Esophagus (tissue), 2 donors: ENCODE data around the gene ELK4. TPM values are rescaled to one million over a fixed set of nuclear protein-coding genes. Genes with fewer than 3 reads are reported as not detected.
A peak's percentile ranks its signal among the peaks of the same experiment; 100 is the strongest.

ENCODE experiments used
- H3K27ac ChIP-seq, 2 donors: one replicate each; pipeline ENCODE4 v1.5.1; 2013; ENCODE audit warnings: low read depth in 2 of 2, mild to moderate bottlenecking in 2 of 2, inconsistent platforms in 1 of 2, low read length in 1 of 2, moderate library complexity in 1 of 2
- H3K27me3 ChIP-seq, 2 donors: one replicate each; pipeline ENCODE4 v1.6.1; 2013; ENCODE audit warnings: low read length in 2 of 2, control low read depth in 1 of 2, mild to moderate bottlenecking in 1 of 2; ENCODE audit not compliant: insufficient read depth in 2 of 2, control insufficient read depth in 1 of 2
- H3K36me3 ChIP-seq, 2 donors: one replicate each; pipeline ENCODE4 v1.6.1; 2013; ENCODE audit warnings: low read length in 1 of 2; ENCODE audit not compliant: control insufficient read depth in 2 of 2, insufficient read depth in 2 of 2
- H3K4me1 ChIP-seq, 2 donors: one replicate each; pipeline ENCODE4 v1.6.1; 2013; ENCODE audit warnings: low read length in 1 of 2; ENCODE audit not compliant: control insufficient read depth in 2 of 2, insufficient read depth in 2 of 2
- H3K4me3 ChIP-seq, 2 donors: one replicate each; pipeline ENCODE4 v1.5.1; 2013; ENCODE audit warnings: low read length in 2 of 2, mild to moderate bottlenecking in 2 of 2, low read depth in 1 of 2, moderate library complexity in 1 of 2
- H3K9me3 ChIP-seq, 2 donors: one replicate each; pipeline ENCODE4 v1.6.1; 2013; ENCODE audit warnings: mild to moderate bottlenecking in 2 of 2, low read depth in 1 of 2, low read length in 1 of 2, moderate library complexity in 1 of 2; ENCODE audit not compliant: control insufficient read depth in 2 of 2, insufficient read depth in 1 of 2
- WGBS, 2 donors: extraction: QIAGEN DNeasy Blood & Tissue Kit; methylation state at CpG; one replicate each; pipeline ENCODE4 v1.1.7; 2013; 5-methylcytosine and 5-hydroxymethylcytosine counted together
- polyA plus RNA-seq, 2 donors: library from polyadenylated mRNA; stranded (reverse); fragments of 200-250 nt; gene quantifications; one replicate each; pipeline ENCODE4 v1.2.3, GENCODE V29; 2013
- donor health status: healthy with polysubstance abuse.
- donor health status: Bipolar disorder and iron deficiency.

ELK4 gene, protein sequence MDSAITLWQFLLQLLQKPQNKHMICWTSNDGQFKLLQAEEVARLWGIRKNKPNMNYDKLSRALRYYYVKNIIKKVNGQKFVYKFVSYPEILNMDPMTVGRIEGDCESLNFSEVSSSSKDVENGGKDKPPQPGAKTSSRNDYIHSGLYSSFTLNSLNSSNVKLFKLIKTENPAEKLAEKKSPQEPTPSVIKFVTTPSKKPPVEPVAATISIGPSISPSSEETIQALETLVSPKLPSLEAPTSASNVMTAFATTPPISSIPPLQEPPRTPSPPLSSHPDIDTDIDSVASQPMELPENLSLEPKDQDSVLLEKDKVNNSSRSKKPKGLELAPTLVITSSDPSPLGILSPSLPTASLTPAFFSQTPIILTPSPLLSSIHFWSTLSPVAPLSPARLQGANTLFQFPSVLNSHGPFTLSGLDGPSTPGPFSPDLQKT
- 1 to 10 TPM; 4.0 to 4.2 TPM for polyA plus RNA-seq

GRCh38 chr1:205631768-205632668 is at the start of gene ELK4:
Gene ELK4, minus strand, starts transcription at chr1:205632011. Its CDS starts 8,129 bp downstream, at chr1:205623882.
- H3K27ac ChIP-seq: peak within 1 kb of the TSS; percentile 97 to 98
- WGBS, 2 donors: 1% methylated on average over 65 to 83 of the region's 83 CpGs
- no peaks in the 10 kb centered on the region for H3K9me3 ChIP-seq
- H3K27me3 ChIP-seq: no peaks in the 10 kb centered on the region
- H3K4me3 ChIP-seq: peak within 1 kb of the TSS; percentile 83 to 92
- H3K36me3 ChIP-seq: no peaks in the 10 kb centered on the region
- H3K4me1 ChIP-seq: no peaks in the 10 kb centered on the region

- Histone ChIP-seq H3K27me3 (no peaks in the 10 kb centered on the region), H3K9me3 (no peaks in the 10 kb centered on the region), H3K4me1 (peaks cover 7 to 13% of the 10 kb centered on the region in 2 donors), H3K27ac (no peak overlapping the region), H3K36me3 (no peaks in the 10 kb centered on the region), H3K4me3 (no peak overlapping the region)
- WGBS, 2 donors: 65% methylated on average over 3 of the region's 3 CpGs
Measured at GRCh38 chr1:205681364-205681763, 49.6 kb upstream of the ELK4 start.

DNA sequence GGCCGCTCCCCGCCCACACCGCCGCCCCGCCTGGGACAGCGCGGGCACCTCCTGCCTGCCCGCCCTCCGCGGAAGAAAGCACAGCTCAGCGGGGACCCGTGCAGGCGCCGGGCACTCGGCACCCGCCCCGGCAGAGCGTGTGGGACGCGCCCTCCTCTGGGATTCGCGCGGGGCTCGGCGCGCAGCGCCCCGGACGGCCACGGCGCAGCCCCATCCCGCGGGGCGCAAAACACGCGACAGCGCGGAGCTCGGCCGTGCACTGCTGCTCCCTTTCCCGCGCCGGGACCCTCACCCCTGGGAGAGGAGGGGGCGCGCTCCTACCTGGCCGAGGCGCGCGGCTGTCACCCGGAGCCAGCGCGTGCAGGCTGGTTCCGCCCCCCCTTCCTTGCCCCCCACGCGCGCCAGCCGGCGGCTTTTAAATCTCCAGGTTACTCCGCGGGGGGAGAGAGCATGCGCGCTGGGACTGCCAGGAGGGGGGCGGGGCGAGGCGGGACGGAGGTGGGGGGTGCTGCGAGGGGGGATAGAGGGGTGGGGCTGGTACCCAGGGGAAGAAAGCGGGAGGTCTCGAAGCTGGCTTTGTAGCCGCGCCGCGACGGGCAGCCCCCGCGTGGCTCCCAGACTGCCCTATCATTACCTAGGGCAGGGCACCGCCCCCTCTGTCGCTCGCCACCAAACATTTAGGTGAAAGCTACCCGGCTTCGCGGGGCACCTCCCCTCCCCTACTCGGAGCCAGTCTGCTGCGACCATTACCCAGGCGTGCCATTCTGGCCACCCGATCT is 48.5 kb upstream of the ELK4 start, which contains the start of gene SLC45A3:
Gene SLC45A3, minus strand, starts transcription at position 437 of the 779 bp plus-strand sequence. CDS start 15,853 bp downstream, outside the sequence.
- Histone ChIP-seq H3K27me3 (no peaks in the 10 kb centered on the region), H3K27ac (peak within 1 kb of the TSS; percentile 0 to 65), H3K4me3 (peak within 1 kb of the TSS; percentile 69 to 74), H3K4me1 (peaks cover 7 to 13% of the 10 kb centered on the region in 2 donors), H3K9me3 (no peaks in the 10 kb centered on the region), H3K36me3 (no peaks in the 10 kb centered on the region)
- 1% methylated on average over 51 to 86 of the region's 86 CpGs for WGBS, 2 donors

DNA sequence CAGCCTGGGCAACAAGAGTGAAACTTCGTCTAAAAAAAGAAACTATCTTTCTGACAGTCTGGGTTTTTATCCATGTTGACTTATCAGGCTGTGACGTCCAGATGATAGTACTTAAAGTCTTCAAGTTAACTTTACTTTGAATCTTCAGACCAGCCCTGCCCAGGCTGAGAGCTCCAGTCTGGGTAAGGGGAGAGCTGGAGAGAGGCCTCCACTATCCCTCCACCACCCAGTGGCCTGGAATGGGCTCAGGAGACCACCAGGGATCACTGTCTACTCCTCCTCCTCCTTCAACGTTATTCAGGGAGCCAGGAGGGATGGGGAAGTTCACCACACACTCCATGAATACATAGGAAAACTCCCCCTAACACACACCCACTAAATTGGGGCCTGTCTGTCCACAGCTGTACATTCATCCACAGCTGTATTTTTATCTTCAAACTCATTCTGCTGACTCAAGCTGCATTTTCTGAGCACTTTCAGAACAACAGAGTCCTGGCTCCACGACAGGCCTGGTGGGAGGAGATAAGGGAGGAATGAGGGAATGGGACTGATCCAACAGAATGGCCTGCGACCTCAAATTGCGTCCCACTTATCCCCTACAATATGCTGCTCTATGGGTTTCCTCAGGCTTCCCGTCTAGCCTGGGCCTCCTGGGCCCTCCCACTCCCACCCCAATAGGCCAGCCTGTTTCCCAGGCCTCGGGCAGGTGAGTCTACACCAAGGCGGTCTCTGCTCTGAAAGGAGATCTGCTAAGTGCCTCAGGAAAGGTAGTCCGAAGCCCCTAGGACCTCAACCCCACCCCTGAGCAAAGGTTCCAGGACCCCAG is 46.7 kb upstream of the ELK4 start:
- Histone ChIP-seq H3K36me3 (no peaks in the 10 kb centered on the region), H3K27ac (no peak overlapping the region), H3K9me3 (no peaks in the 10 kb centered on the region), H3K27me3 (no peaks in the 10 kb centered on the region), H3K4me3 (no peak overlapping the region), H3K4me1 (peaks cover 7 to 13% of the 10 kb centered on the region in 2 donors)
- WGBS, 2 donors: 54 to 75% methylated on average over 10 of the region's 10 CpGs

GRCh38 chr1:205677167-205677566 is 45.4 kb upstream of the ELK4 start:
- Histone ChIP-seq H3K27ac (no peak overlapping the region), H3K9me3 (no peaks in the 10 kb centered on the region), H3K4me1 (peaks cover 7 to 13% of the 10 kb centered on the region in 2 donors), H3K4me3 (no peak overlapping the region), H3K27me3 (no peaks in the 10 kb centered on the region), H3K36me3 (no peaks in the 10 kb centered on the region)
- 65 to 76% methylated on average over 5 of the region's 5 CpGs for WGBS, 2 donors

GRCh38 chr1:205676597-205676996 is 44.8 kb upstream of the ELK4 start:
- H3K27me3 ChIP-seq: no peaks in the 10 kb centered on the region
- no peaks in the 10 kb centered on the region for H3K9me3 ChIP-seq
- H3K4me3 ChIP-seq: no peak overlapping the region
- H3K36me3 ChIP-seq: no peaks in the 10 kb centered on the region
- H3K27ac ChIP-seq: no peak overlapping the region
- H3K4me1 ChIP-seq: peaks cover 5 to 13% of the 10 kb centered on the region in 2 donors
- 64 to 66% methylated on average over 3 of the region's 3 CpGs for WGBS, 2 donors

DNA sequence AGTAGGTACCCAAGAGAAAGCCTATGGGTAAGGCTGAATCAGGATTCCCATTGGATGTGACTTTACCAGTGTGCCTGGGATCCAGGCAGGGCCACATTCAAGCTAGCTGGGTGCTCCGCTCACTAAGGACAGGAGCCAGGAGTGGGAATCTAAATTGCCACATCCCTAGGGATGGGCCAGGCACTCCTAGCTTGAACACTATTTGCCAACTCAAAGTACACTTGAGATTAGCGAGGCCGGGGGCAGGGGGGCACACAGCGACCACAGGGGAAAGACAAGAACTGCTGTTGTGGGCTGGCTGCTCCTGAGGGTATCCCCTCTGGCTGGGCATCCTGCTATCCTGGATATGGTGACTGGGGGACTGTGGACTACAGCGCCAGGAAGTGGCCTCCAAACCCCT is 44.2 kb upstream of the ELK4 start:
- H3K4me1 ChIP-seq: peaks cover 0 to 11% of the 10 kb centered on the region in 2 donors
- no peaks in the 10 kb centered on the region for H3K9me3 ChIP-seq
- H3K4me3 ChIP-seq: no peak overlapping the region
- WGBS, 2 donors: 91 to 92% methylated on average over 5 of the region's 5 CpGs
- no peak overlapping the region for H3K27ac ChIP-seq
- H3K36me3 ChIP-seq: no peaks in the 10 kb centered on the region
- no peaks in the 10 kb centered on the region for H3K27me3 ChIP-seq

DNA sequence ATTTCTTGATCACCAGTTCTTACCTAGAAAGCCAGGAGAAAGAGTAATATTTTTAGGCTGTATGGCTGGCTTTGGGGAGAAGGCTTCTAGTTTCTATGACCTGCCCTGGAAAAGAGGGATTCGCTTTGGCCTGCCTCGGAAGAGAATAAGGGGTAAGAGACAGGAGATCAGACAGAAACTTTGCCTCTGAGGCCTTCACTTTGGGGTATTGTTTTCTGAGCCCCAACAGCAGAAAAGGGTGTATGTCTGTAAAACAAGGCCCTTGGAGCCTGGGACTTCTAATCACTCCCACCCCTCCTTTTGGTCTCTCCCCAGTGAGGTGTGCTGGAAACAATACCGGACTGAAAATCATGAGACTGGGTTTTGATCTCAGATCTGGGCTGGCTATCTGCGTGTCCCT is 43.4 kb upstream of the ELK4 start:
- H3K4me1 ChIP-seq: peaks cover 0 to 11% of the 10 kb centered on the region in 2 donors
- no peaks in the 10 kb centered on the region for H3K9me3 ChIP-seq
- 91 to 98% methylated on average over 4 of the region's 4 CpGs for WGBS, 2 donors
- H3K27me3 ChIP-seq: no peaks in the 10 kb centered on the region
- H3K4me3 ChIP-seq: no peak overlapping the region
- H3K27ac ChIP-seq: no peak overlapping the region
- H3K36me3 ChIP-seq: no peaks in the 10 kb centered on the region
